Measurements from ENCODE around the gene HAUS3. TPM values are rescaled to one million over a fixed set of nuclear protein-coding genes. Genes with fewer than 3 reads are reported as not detected.

HAUS3 gene
- polyA plus RNA-seq, 1 donor (not counting 4 experiments of a cell fraction or from before 2014, with no cell fraction given) = 11.1 TPM

DNA sequence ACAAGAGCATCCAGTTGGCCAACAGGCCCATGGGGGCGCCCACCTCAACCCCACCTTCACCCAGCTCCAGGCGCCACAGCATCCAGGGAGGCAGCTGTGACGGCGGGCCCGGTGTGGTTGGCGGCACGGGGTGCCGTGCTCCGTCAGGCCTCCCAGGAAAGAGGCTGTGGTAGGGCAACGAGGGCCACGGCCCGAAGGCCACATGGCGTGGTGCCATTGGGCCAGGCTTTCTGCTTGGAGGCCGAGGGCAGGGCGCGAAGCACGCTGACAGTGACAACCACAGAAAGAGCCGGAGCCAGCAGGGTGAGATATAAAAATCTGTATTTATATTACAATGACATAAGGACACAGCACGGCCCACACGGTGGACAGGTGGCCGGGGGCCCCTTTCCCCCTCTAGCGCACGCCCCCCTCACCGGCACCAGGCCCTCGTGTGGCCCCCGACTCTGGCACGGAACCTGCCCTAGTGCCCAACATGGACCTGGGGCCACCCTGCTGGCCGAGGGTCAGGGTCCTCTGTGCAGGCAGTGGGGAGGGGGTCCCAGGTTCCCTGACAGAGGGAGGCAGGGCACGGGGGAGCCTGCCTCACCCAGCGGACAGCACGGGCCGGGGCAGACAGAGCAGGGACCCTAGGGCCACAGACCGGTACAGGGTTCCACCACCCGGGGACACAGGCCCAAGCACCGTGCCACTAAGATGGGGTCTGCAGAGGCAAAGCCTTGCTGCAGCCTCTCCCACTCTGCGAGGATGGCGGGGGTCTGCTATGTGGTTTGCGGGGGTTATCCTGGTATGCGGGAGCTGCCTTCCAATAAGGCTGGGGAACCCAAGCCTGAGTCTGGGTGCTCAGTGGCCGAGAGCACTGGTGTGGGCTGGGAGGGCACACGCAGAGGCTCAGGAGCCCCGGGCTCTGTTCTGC is 5.5 kb upstream of the HAUS3 start:
- Histone ChIP-seq H3K4me2 (ENCODE audit: control insufficient read depth, extremely low read depth, insufficient read depth, low read depth, low read length) (no peak overlapping the region), H3K79me2 (ENCODE audit: control insufficient read depth, insufficient read depth, low read length) (no peaks in the 10 kb centered on the region), H3K9me1 (ENCODE audit: control insufficient read depth, extremely low read depth, insufficient read depth, low read length) (no peaks in the 10 kb centered on the region), H3K27me3 (ENCODE audit: control insufficient read depth, extremely low read depth, insufficient read depth, low read length) (no peaks in the 10 kb centered on the region), H2AFZ (ENCODE audit: control insufficient read depth, low read length) (no peak overlapping the region), H3K4me1 (ENCODE audit: control insufficient read depth, extremely low read depth, insufficient read depth, low read length) (no peaks in the 10 kb centered on the region), H3K27ac (ENCODE audit: control insufficient read depth, insufficient read depth, low read length) (no peak overlapping the region), H3K9ac (ENCODE audit: control insufficient read depth, extremely low read depth, insufficient read depth, low read length) (no peak overlapping the region), H3K36me3 (ENCODE audit: control insufficient read depth in 2 of 2, extremely low read depth in 1 of 2, insufficient read depth in 2 of 2, low read length in 2 of 2) (peaks cover 0 to 17% of the 10 kb centered on the region in 2 experiments), H3K4me3 (ENCODE audit: control insufficient read depth in 2 of 3, extremely low read depth in 1 of 3, insufficient read depth in 2 of 3, low read depth in 1 of 3, low read length in 3 of 3) (no peak overlapping the region), H4K20me1 (ENCODE audit: control insufficient read depth, extremely low read depth, insufficient read depth, low read length) (no peaks in the 10 kb centered on the region), H3K9me3 (ENCODE audit: control insufficient read depth, low read depth, low read length) (no peaks in the 10 kb centered on the region)
- DNase-seq (ENCODE audit: low read depth, low spot score) (no peak), FAIRE-seq (no peak)
- dilution Hi-C loops (cut with MboI; ENCODE audit: extremely low pct_ligation_motif_present, low sequenced_read_pairs) = no loop called here
- TF ChIP-seq, protein P1, sequence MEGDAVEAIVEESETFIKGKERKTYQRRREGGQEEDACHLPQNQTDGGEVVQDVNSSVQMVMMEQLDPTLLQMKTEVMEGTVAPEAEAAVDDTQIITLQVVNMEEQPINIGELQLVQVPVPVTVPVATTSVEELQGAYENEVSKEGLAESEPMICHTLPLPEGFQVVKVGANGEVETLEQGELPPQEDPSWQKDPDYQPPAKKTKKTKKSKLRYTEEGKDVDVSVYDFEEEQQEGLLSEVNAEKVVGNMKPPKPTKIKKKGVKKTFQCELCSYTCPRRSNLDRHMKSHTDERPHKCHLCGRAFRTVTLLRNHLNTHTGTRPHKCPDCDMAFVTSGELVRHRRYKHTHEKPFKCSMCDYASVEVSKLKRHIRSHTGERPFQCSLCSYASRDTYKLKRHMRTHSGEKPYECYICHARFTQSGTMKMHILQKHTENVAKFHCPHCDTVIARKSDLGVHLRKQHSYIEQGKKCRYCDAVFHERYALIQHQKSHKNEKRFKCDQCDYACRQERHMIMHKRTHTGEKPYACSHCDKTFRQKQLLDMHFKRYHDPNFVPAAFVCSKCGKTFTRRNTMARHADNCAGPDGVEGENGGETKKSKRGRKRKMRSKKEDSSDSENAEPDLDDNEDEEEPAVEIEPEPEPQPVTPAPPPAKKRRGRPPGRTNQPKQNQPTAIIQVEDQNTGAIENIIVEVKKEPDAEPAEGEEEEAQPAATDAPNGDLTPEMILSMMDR (optimal IDR thresholded peaks at IDR 0.05 in 1 of 3, IDR thresholded peaks at IDR 0.05 in 1 of 3, conservative IDR thresholded peaks at IDR 0.05 in 1 of 3; ENCODE audit: extremely low read depth in 1 of 3, insufficient read depth in 2 of 3, low read length in 3 of 3) = no peak
- no peak for TF ChIP-seq EZH2 (IDR thresholded peaks at IDR 0.05; ENCODE audit: low read length)

DNA sequence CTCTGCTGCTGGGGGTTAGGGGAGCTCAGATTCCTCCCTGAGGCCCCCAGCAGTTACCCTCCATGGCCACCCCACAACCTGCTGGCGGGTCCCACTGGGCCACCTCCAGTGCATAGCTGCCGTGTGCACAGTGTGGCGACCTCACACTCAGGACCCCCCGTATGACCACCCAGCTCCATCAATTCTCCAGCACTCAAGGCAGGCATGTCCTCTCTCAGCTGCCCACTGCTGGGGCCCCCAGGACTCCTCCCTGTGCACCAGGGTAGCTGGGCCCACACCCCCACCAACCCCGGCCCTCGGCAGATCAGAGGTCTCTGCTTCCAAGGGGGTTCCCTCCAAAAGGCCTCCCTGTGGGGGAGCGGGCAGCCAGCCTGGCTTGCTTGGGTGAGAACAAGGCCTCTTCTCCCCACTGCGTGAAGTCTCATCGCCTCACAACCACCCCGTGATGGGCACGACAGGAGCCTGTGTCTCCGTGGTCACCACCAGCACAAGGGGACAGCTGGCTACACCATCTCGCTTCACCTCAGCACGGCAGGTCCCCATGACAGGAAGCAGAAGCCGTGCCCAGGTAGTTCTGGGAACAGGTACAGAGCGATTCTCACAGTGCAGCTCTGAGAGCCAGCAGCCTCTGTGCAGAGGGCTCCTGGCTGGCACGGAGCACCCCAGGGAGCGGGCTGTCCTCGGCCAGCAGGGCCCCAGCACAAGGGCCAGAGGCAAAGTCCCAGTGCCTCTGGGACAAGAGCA is 4.6 kb upstream of the HAUS3 start:
- Histone ChIP-seq H3K36me3 (ENCODE audit: control insufficient read depth in 2 of 2, extremely low read depth in 1 of 2, insufficient read depth in 2 of 2, low read length in 2 of 2) (peaks cover 0 to 17% of the 10 kb centered on the region in 2 experiments), H3K4me3 (ENCODE audit: control insufficient read depth in 2 of 3, extremely low read depth in 1 of 3, insufficient read depth in 2 of 3, low read depth in 1 of 3, low read length in 3 of 3) (no peak overlapping the region), H3K9ac (ENCODE audit: control insufficient read depth, extremely low read depth, insufficient read depth, low read length) (no peak overlapping the region), H2AFZ (ENCODE audit: control insufficient read depth, low read length) (no peak overlapping the region), H3K4me1 (ENCODE audit: control insufficient read depth, extremely low read depth, insufficient read depth, low read length) (no peaks in the 10 kb centered on the region), H3K79me2 (ENCODE audit: control insufficient read depth, insufficient read depth, low read length) (peaks cover under 1% of the 10 kb centered on the region), H3K9me1 (ENCODE audit: control insufficient read depth, extremely low read depth, insufficient read depth, low read length) (no peaks in the 10 kb centered on the region), H3K27ac (ENCODE audit: control insufficient read depth, insufficient read depth, low read length) (no peak overlapping the region), H4K20me1 (ENCODE audit: control insufficient read depth, extremely low read depth, insufficient read depth, low read length) (no peaks in the 10 kb centered on the region), H3K9me3 (ENCODE audit: control insufficient read depth, low read depth, low read length) (no peaks in the 10 kb centered on the region), H3K4me2 (ENCODE audit: control insufficient read depth, extremely low read depth, insufficient read depth, low read depth, low read length) (no peak overlapping the region), H3K27me3 (ENCODE audit: control insufficient read depth, extremely low read depth, insufficient read depth, low read length) (no peaks in the 10 kb centered on the region)
- TF ChIP-seq, protein P1 (optimal IDR thresholded peaks at IDR 0.05 in 1 of 3, IDR thresholded peaks at IDR 0.05 in 1 of 3, conservative IDR thresholded peaks at IDR 0.05 in 1 of 3; ENCODE audit: extremely low read depth in 1 of 3, insufficient read depth in 2 of 3, low read length in 3 of 3) = no peak
- TF ChIP-seq EZH2 (IDR thresholded peaks at IDR 0.05; ENCODE audit: low read length) = no peak
- DNase-seq (ENCODE audit: low read depth, low spot score) = no peak
- dilution Hi-C loops (cut with MboI; ENCODE audit: extremely low pct_ligation_motif_present, low sequenced_read_pairs) = no loop called here
- no peak for FAIRE-seq
